H1 (cell line): ENCODE data around the gene NR1H2. TPM values are rescaled to one million over a fixed set of nuclear protein-coding genes. Genes with fewer than 3 reads are reported as not detected.

Experiments used
- CTCF ChIA-PET: fragments of 300-600 bp; sonication (Branson Sonifier 250); formaldehyde crosslinking; loops from one replicate; lab custom pipeline; 2021; ENCODE audit not compliant: partially characterized antibody; lab: Charles Lee
- POLR2A ChIA-PET: fragments of 300-600 bp; sonication (Branson Sonifier 250); formaldehyde crosslinking; loops from one replicate; lab custom pipeline; 2021; ENCODE audit warnings: inconsistent platforms; ENCODE audit not compliant: partially characterized antibody; lab: Charles Lee
- DNase-seq, 2 experiments: peaks; one replicate each; pipeline versions ENCODE4 v3.0.0 to v3.0.0-alpha.2; 2010 to 2022; ENCODE audit warnings: low spot score in 2 of 2, low read depth in 1 of 2, mixed read lengths in 1 of 2
- FAIRE-seq: peaks from 2 replicates; lab custom pipeline; 2011; peaks lifted over from hg19 to GRCh38; lab: Jason Lieb, UNC
- H2AFZ ChIP-seq: 2 replicates; pipeline ENCODE4 v1.8.1; 2012; ENCODE audit warnings: low read length, inconsistent platforms
- H2AK5ac ChIP-seq: 2 replicates; pipeline ENCODE4 v1.6.1; 2013; ENCODE audit warnings: low read depth, low read length
- H2BK120ac ChIP-seq: replicated peaks from 2 replicates; pipeline ENCODE3; 2013; ENCODE audit warnings: low read depth, low read length, inconsistent platforms
- H2BK12ac ChIP-seq: 2 replicates; pipeline ENCODE4 v1.6.1; 2013; ENCODE audit warnings: low read depth, low read length
- H2BK15ac ChIP-seq: 2 replicates; pipeline ENCODE4 v1.6.1; 2013; ENCODE audit warnings: low read length
- H2BK20ac ChIP-seq: 2 replicates; pipeline ENCODE4 v1.6.1; 2013; ENCODE audit warnings: low read length
- H2BK5ac ChIP-seq: 2 replicates; pipeline ENCODE4 v1.6.1; 2013; ENCODE audit warnings: low read depth, low read length
- H3K14ac ChIP-seq: 2 replicates; pipeline ENCODE4 v1.6.1; 2013; ENCODE audit warnings: inconsistent platforms; ENCODE audit not compliant: insufficient read length
- H3K18ac ChIP-seq: 2 replicates; pipeline ENCODE4 v1.6.1; 2013; ENCODE audit warnings: low read length; ENCODE audit errors: extremely low read depth
- H3K23ac ChIP-seq: 2 replicates; pipeline ENCODE4 v1.6.1; 2013; ENCODE audit warnings: inconsistent platforms; ENCODE audit not compliant: insufficient read length
- H3K23me2 ChIP-seq: 2 replicates; pipeline ENCODE4 v1.6.1; 2013; ENCODE audit warnings: low read depth, low read length
- H3K27ac ChIP-seq: 2 replicates; pipeline ENCODE4 v1.6.1; 2011; ENCODE audit warnings: low read depth, low read length, inconsistent platforms
- H3K27me3 ChIP-seq, 4 experiments: replicated peaks in 1 of 4; 1 replicate in 1 of 4; 2 replicates in 3 of 4; pipeline versions ENCODE4 v1.6.1 to v1.8.1; 2011 to 2013; ENCODE audit warnings: low read length in 3 of 4, mild to moderate bottlenecking in 3 of 4, inconsistent platforms in 2 of 4, mixed read lengths in 2 of 4, moderate library complexity in 1 of 4; ENCODE audit not compliant: control insufficient read depth in 3 of 4, insufficient read depth in 3 of 4; ENCODE audit errors: extremely low read depth in 1 of 4
- H3K36me3 ChIP-seq, 4 experiments: 2 replicates each; pipeline versions ENCODE4 v1.6.1 to v1.8.1; 2011 to 2013; ENCODE audit warnings: mild to moderate bottlenecking in 4 of 4, low read length in 3 of 4, moderate library complexity in 2 of 4, control low read depth in 1 of 4, inconsistent platforms in 1 of 4; ENCODE audit not compliant: insufficient read depth in 4 of 4, control insufficient read depth in 2 of 4
- H3K4ac ChIP-seq: replicated peaks from 2 replicates; pipeline ENCODE3; 2013; ENCODE audit warnings: low read length, low read depth, mixed read lengths, inconsistent platforms; ENCODE audit not compliant: insufficient read length
- H3K4me1 ChIP-seq, 4 experiments: replicated peaks in 1 of 4; 1 replicate in 1 of 4; 2 replicates in 3 of 4; pipeline versions ENCODE4 v1.6.1 to v1.8.1; 2011 to 2013; ENCODE audit warnings: low read length in 3 of 4, inconsistent platforms in 2 of 4, mixed read lengths in 1 of 4; ENCODE audit not compliant: insufficient read depth in 4 of 4, control insufficient read depth in 3 of 4
- H3K4me2 ChIP-seq, 2 experiments: 2 replicates each; pipeline versions ENCODE4 v1.6.1 to v1.8.1; 2011 to 2013; ENCODE audit warnings: low read depth in 2 of 2, low read length in 2 of 2, control low read depth in 1 of 2, inconsistent platforms in 1 of 2, mild to moderate bottlenecking in 1 of 2; ENCODE audit not compliant: insufficient read depth in 1 of 2
- H3K4me3 ChIP-seq, 4 experiments: fragments of 200-600, 300-600 bp in 1 of 4; sonication (generic), shearing (Covaris generic), sonication (Bioruptor Twin) in 1 of 4; 2 replicates each; pipeline versions ENCODE4 v1.5.1 to v1.8.1; 2011 to 2016; ENCODE audit warnings: low read length in 4 of 4, low read depth in 3 of 4, control low read depth in 2 of 4, inconsistent platforms in 2 of 4, mild to moderate bottlenecking in 2 of 4, mixed read lengths in 1 of 4, moderate library complexity in 1 of 4; ENCODE audit not compliant: insufficient read depth in 2 of 4; ENCODE audit errors: extremely low read depth in 1 of 4
- H3K56ac ChIP-seq: replicated peaks from 2 replicates; pipeline ENCODE3; 2013; ENCODE audit warnings: low read depth, mild to moderate bottlenecking, mixed read lengths, low read length, inconsistent platforms; ENCODE audit not compliant: insufficient read length
- H3K79me1 ChIP-seq: 2 replicates; pipeline ENCODE4 v1.6.1; 2013; ENCODE audit warnings: low read depth, low read length, control low read depth
- H3K79me2 ChIP-seq, 2 experiments: 2 replicates each; pipeline versions ENCODE4 v1.6.1 to v1.8.1; 2012 to 2013; ENCODE audit warnings: low read length in 2 of 2, mild to moderate bottlenecking in 2 of 2, inconsistent platforms in 1 of 2; ENCODE audit not compliant: insufficient read depth in 2 of 2, control insufficient read depth in 1 of 2
- H3K9ac ChIP-seq, 4 experiments: replicated peaks in 1 of 4; 1 replicate in 1 of 4; 2 replicates in 3 of 4; pipeline versions ENCODE4 v1.6.1 to v1.8.1; 2011 to 2013; ENCODE audit warnings: low read depth in 3 of 4, low read length in 3 of 4, control low read depth in 2 of 4, mild to moderate bottlenecking in 2 of 4, moderate library complexity in 2 of 4, inconsistent platforms in 1 of 4; ENCODE audit errors: extremely low read depth in 1 of 4
- H3K9me3 ChIP-seq, 2 experiments: 2 replicates each; pipeline versions ENCODE4 v1.6.1 to v1.8.1; 2012 to 2013; ENCODE audit warnings: mild to moderate bottlenecking in 2 of 2, moderate library complexity in 2 of 2, control low read depth in 1 of 2, inconsistent platforms in 1 of 2, low read depth in 1 of 2, low read length in 1 of 2, mixed read lengths in 1 of 2; ENCODE audit not compliant: insufficient read depth in 2 of 2
- H4K20me1 ChIP-seq, 2 experiments: replicated peaks in 1 of 2; 2 replicates each; pipeline versions ENCODE3 to v1.8.1; 2011 to 2013; ENCODE audit warnings: inconsistent platforms in 2 of 2, low read length in 2 of 2, mild to moderate bottlenecking in 1 of 2; ENCODE audit not compliant: insufficient read depth in 2 of 2, control insufficient read depth in 1 of 2
- H4K5ac ChIP-seq: 2 replicates; pipeline ENCODE4 v1.6.1; 2013; ENCODE audit warnings: low read length, low read depth, mixed read lengths, inconsistent platforms; ENCODE audit not compliant: insufficient read length
- H4K8ac ChIP-seq: 2 replicates; pipeline ENCODE4 v1.8.0; 2013; ENCODE audit warnings: mild to moderate bottlenecking, moderate library complexity, low read length, inconsistent platforms; ENCODE audit not compliant: insufficient read depth; ENCODE audit errors: extremely low read depth
- H4K91ac ChIP-seq: replicated peaks from 2 replicates; pipeline ENCODE3; 2013; ENCODE audit warnings: low read length, mixed read lengths, inconsistent platforms; ENCODE audit not compliant: insufficient read length
- ATF2 ChIP-seq: IDR thresholded peaks from 2 replicates; pipeline ENCODE4 v1.6.1; 2012; ENCODE audit warnings: low read length, inconsistent platforms
- CEBPB ChIP-seq: IDR thresholded peaks from 2 replicates; pipeline ENCODE4 v1.6.1; 2012; ENCODE audit warnings: low read depth, low read length
- EZH2 ChIP-seq: fragments of 200-600 bp; sonication (generic); IDR thresholded peaks from 2 replicates; pipeline ENCODE4 v1.7.1; 2012; ENCODE audit warnings: low read depth, mild to moderate bottlenecking, moderate library complexity, low read length, inconsistent platforms; ENCODE audit not compliant: severe bottlenecking
- FOSL1 ChIP-seq: IDR thresholded peaks from 2 replicates; pipeline ENCODE4 v1.6.1; 2011; ENCODE audit warnings: mild to moderate bottlenecking, low read depth, low read length, moderate library complexity; ENCODE audit not compliant: insufficient read depth
- HDAC2 ChIP-seq, 2 experiments: fragments of 300-600 bp in 1 of 2; sonication (generic) in 1 of 2; IDR thresholded peaks; 2 replicates each; pipeline ENCODE4 v1.6.1; 2011 to 2012; ENCODE audit warnings: low read depth in 2 of 2, low read length in 2 of 2, mild to moderate bottlenecking in 2 of 2, moderate library complexity in 2 of 2, borderline replicate concordance in 1 of 2, inconsistent platforms in 1 of 2
- KDM5A ChIP-seq: fragments of 200-600 bp; IDR thresholded peaks from 2 replicates; pipeline ENCODE4 v1.7.1; 2012; ENCODE audit warnings: mild to moderate bottlenecking, low read length, inconsistent platforms, mixed read lengths
- NRF1 ChIP-seq: IDR thresholded peaks from 2 replicates; pipeline ENCODE4 v1.6.1; 2011; ENCODE audit warnings: mild to moderate bottlenecking, low read depth, low read length, improper control_type of control experiment
- PHF8 ChIP-seq: fragments of 200-600 bp; sonication (generic); conservative IDR thresholded peaks from 2 replicates; pipeline ENCODE4 v1.7.1; 2012; ENCODE audit warnings: low read depth, mild to moderate bottlenecking, inconsistent platforms, low read length, moderate library complexity
- SIN3A ChIP-seq, 2 experiments: IDR thresholded peaks in 1 of 2; conservative IDR thresholded peaks in 1 of 2; 2 replicates each; pipeline ENCODE4 v1.6.1; 2011 to 2012; ENCODE audit warnings: low read length in 2 of 2, improper control_type of control experiment in 1 of 2, low read depth in 1 of 2, mild to moderate bottlenecking in 1 of 2
- SIX5 ChIP-seq: IDR thresholded peaks from 2 replicates; pipeline ENCODE4 v1.6.1; 2011; ENCODE audit warnings: mild to moderate bottlenecking, low read depth, low read length
- TAF1 ChIP-seq: IDR thresholded peaks from 2 replicates; pipeline ENCODE4 v1.6.1; 2011; ENCODE audit warnings: mild to moderate bottlenecking, low read depth, low read length
- TCF12 ChIP-seq: IDR thresholded peaks from 2 replicates; pipeline ENCODE4 v1.6.1; 2011; ENCODE audit warnings: low read depth, mild to moderate bottlenecking, low read length
- WGBS, 2 experiments: shearing (Covaris generic) in 1 of 2; methylation state at CpG; one replicate each; pipeline versions ENCODE4 v1.1.6 to v1.1.7; 2013 to 2015; ENCODE audit warnings: low lambda C conversion rate in 2 of 2, mixed read lengths in 2 of 2, inconsistent platforms in 1 of 2, low coverage in 1 of 2, missing lambda C conversion rate in 1 of 2; ENCODE audit not compliant: insufficient replicate concordance in 2 of 2, insufficient coverage in 1 of 2, insufficient read length in 1 of 2; ENCODE audit errors: extremely low coverage in 1 of 2, missing lambda C conversion rate in 1 of 2; 5-methylcytosine and 5-hydroxymethylcytosine counted together
- polyA plus RNA-seq, 7 experiments: library from polyadenylated mRNA; depleted of rRNA in 3 of 7; stranded (reverse) in 5 of 7; unstranded in 2 of 7; fragments of >200 nt in 5 of 7; fragments of 200-250 nt in 2 of 7; gene quantifications; 1 replicate in 5 of 7; 2 replicates in 1 of 7; 4 replicates in 1 of 7; pipeline versions ENCODE4 v1.2.1 to v1.2.3, GENCODE V29; 2011 to 2013; ENCODE audit warnings: missing spikeins in 2 of 7, mixed read lengths in 2 of 7
- total RNA-seq: library from RNA; stranded (reverse); fragmentation: NEBNext Ultra II Directional; extraction: Animal tissue kit (Norgen Biotek cat#: 25700); gene quantifications from 2 replicates; pipeline ENCODE4 v1.2.1, GENCODE V29; 2021

Gene NR1H2
- total and polyA plus RNA-seq, 2 of the 8 experiments (the other 6 are each of a cell fraction or from before 2014, with no cell fraction given), result 40.3 to 47.5 TPM

GRCh38 chr19:50380751-50381151 lies 4.5 kb downstream of the NR1H2 start:
- no peak for FAIRE-seq
- POLR2A ChIA-PET, result no interaction called here
- H3K18ac ChIP-seq, result no peak overlapping the region
- TF ChIP-seq ATF2 (no peak), FOSL1 (no peak), TAF1 (no peak), CEBPB (no peak), EZH2 (no peak), NRF1 (no peak), KDM5A (no peak), SIX5 (no peak), TCF12 (no peak), PHF8 (no peak), HDAC2 (IDR thresholded peaks at IDR 0.05; ENCODE audit: borderline replicate concordance in 1 of 2, low read depth in 2 of 2, low read length in 2 of 2) (no peak), SIN3A (conservative IDR thresholded peaks at IDR 0.05 in 1 of 2, IDR thresholded peaks at IDR 0.05 in 1 of 2; ENCODE audit: low read depth in 1 of 2, low read length in 2 of 2) (no peak)

More at GRCh38 chr19:50380751-50381151, 4.5 kb downstream of the NR1H2 start:
- H2BK5ac ChIP-seq, result no peak overlapping the region
- H3K14ac ChIP-seq, result no peak overlapping the region
- no peak overlapping the region for H2BK120ac ChIP-seq
- no peak for DNase-seq
- no peak overlapping the region for H3K4me2 ChIP-seq
- peaks cover 5 to 13% of the 10 kb centered on the region in 2 experiments for H4K20me1 ChIP-seq
- no peak overlapping the region for H2BK12ac ChIP-seq
- CTCF ChIA-PET, result interaction anchor here (1.0 kb wide), 1 partner anchor 12 kb away, joined by 3 read pairs; no protein-coding TSS in a partner anchor
- H3K4me3 ChIP-seq, result no peak overlapping the region
- no peak overlapping the region for H4K91ac ChIP-seq
- no peak overlapping the region for H2BK20ac ChIP-seq
- peaks cover 5% of the 10 kb centered on the region for H3K79me1 ChIP-seq
- no peaks in the 10 kb centered on the region for H3K27me3 ChIP-seq
- no peaks in the 10 kb centered on the region for H3K9me3 ChIP-seq
- H3K56ac ChIP-seq, result no peak overlapping the region
- H3K27ac ChIP-seq, result no peak overlapping the region
- H3K4me1 ChIP-seq, result peaks cover 0 to 5% (median 3%) of the 10 kb centered on the region in 4 experiments; a peak in 5 of 7 replicates
- no peak overlapping the region for H2AK5ac ChIP-seq
- no peak overlapping the region for H3K23ac ChIP-seq
- H2AFZ ChIP-seq, result no peak overlapping the region
- H3K23me2 ChIP-seq, result peaks cover 9% of the 10 kb centered on the region; the same call in 1 of the 2 replicates
- no peak overlapping the region for H3K4ac ChIP-seq
- no peak overlapping the region for H4K8ac ChIP-seq
- H3K9ac ChIP-seq, result no peak overlapping the region
- peaks cover 8 to 13% of the 10 kb centered on the region in 2 experiments; a peak in 3 of 4 replicates for H3K79me2 ChIP-seq
- no peak overlapping the region for H2BK15ac ChIP-seq
- 92% methylated on average over 8 of the region's 8 CpGs; no CpG with 5 or more reads in 1 of the 2 experiments for WGBS, 2 experiments
- peaks cover 12 to 43% (median 33%) of the 10 kb centered on the region in 4 experiments for H3K36me3 ChIP-seq
- H4K5ac ChIP-seq, result no peak overlapping the region
